HTR-8/SVneo (cell line): Measurements from ENCODE around the gene EMC9.
A peak's percentile ranks its signal among the peaks of the same experiment; 100 is the strongest.

ENCODE experiments used
- DNase-seq: peaks from one replicate; pipeline ENCODE4 v3.0.0; 2011; ENCODE audit warnings: low spot score, mixed read lengths; ENCODE audit not compliant: insufficient read length
- FAIRE-seq: peaks from 2 replicates; lab custom pipeline; 2011; peaks lifted over from hg19 to GRCh38; lab: Jason Lieb, UNC

EMC9 gene

DNA sequence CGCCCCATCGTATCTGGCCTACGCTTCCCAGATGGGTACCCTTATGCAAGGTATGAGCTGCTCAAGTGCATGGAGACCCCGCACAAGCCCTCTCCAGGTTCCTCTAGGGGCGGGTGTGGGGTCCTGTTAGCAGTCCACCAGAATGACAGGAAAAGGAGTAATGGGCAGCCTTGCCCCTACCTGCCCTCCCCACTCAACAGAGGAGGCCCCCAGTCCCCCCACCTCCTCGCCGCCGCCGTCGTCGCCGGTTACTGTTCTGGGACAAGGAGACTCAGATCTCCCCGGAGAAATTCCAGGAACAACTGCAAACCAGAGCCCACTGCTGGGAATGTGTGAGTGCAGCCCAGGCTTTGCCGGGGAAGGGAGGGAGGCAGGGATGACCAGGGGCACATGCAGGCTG lies 36.5 kb upstream of the EMC9 start:
- no peak for DNase-seq

GRCh38 chr14:24177041-24177825 lies 35.8 kb upstream of the EMC9 start:
- DNase-seq: no peak
- FAIRE-seq: no peak

More for the DNA sequence above, 36.5 kb upstream of the EMC9 start:
- no peak for FAIRE-seq

DNA sequence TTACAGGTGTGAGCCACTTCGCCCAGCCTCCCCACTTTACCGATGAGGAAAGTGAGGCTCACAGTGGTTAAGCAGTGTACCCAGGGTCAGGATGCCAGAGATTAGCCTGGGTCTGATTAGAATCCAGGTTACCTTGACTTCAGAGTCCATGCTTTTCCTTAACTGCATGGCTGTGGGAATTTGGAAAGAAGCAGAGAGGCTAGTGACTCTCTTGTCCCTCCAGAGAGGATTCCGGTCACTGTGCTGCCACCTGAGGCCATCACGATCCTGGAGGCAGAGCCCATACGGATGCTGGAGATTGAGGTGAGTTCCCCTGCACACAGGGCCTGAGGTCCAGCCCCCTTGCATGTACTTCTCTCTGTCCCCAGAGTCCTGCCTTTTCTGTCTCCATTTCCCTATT lies 35.2 kb upstream of the EMC9 start:
- DNase-seq (no peak), FAIRE-seq (no peak)

DNA sequence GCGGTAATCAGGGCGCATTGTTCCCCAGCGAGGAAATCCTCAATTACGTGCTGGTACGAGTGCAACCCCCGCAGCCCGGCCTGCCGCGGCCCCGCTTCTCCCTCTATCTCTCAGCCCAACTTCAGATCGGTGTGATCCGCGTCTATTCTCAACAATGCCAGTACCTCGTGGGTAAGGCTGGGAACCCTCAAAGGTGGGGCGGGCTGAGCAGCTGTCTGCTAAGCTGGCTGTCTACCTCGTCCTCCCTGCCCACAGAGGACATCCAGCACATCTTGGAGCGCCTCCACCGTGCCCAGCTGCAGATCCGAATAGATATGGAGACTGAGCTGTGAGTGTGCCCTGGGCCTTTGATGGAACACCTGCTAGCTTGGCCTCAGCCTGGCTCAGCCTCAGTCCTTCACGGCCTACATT lies 31.5 kb upstream of the EMC9 start:
- DNase-seq (no peak), FAIRE-seq (no peak)

DNA sequence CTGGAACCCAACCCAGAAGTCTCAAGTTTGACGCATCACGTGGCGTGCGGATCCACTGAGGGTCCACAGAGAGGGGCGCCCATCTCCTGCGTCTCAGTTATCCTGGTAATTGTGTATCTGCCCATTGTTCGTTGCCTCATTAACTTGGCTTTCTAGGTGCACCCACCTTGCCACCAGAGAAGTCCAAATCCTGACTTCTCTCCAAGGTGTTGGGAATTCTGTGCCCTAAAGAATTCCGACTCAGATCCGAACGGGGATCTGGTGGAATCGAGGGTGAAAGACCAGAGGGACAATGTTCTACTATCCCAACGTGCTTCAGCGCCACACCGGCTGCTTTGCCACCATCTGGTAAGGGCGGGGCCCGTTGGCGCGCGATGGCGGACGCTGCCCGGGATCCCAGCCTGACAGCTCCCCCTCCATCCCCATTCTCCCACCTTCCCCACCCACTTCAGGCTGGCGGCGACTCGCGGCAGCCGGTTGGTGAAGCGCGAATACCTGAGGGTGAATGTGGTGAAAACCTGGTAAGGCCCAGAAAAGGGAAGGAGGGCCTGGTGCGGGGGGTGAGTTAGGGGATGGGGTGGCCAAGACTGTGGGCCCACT lies 31.0 kb upstream of the EMC9 start:
- DNase-seq (no peak), FAIRE-seq (no peak)

GRCh38 chr14:24171422-24172260 lies 30.2 kb upstream of the EMC9 start, which contains the start of gene REC8:
REC8 (plus strand) TSS chr14:24172080; CDS start chr14:24172553, 473 bp downstream.
- no peak for FAIRE-seq
- DNase-seq: no peak

- DNase-seq (no peak), FAIRE-seq (no peak)
Observed at GRCh38 chr14:24167469-24168114, 26.2 kb upstream of the EMC9 start.

GRCh38 chr14:24165785-24166184 lies 24.4 kb upstream of the EMC9 start:
- DNase-seq (no peak), FAIRE-seq (no peak)

DNA sequence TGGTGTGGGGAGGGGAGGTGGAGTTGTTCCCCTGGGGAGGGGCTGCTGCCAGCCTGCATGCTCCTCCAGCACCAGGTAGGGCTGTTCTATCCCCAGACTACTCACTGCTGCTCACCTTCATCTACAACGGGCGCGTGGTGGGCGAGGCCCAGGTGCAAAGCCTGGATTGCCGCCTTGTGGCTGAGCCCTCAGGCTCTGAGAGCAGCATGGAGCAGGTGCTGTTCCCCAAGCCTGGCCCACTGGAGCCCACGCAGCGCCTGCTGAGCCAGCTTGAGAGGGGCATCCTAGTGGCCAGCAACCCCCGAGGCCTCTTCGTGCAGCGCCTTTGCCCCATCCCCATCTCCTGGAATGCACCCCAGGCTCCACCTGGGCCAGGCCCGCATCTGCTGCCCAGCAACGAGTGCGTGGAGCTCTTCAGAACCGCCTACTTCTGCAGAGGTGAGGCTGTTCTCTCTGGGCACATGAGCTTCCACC lies 23.2 kb upstream of the EMC9 start:
- DNase-seq (no peak), FAIRE-seq (no peak)

DNA sequence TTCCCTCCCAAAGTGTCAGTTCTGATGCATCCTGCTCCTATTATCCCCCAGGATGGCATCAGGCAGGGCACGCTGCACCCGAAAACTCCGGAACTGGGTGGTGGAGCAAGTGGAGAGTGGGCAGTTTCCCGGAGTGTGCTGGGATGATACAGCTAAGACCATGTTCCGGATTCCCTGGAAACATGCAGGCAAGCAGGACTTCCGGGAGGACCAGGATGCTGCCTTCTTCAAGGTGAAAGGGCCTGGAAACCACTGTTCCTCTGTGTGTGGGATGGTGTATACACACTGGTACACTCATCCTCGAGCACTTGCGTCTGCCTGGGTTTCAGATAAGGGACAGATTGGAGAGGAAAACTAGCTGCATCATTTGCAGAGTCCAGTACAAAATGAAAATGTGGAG lies 20.7 kb upstream of the EMC9 start:
- no peak for DNase-seq
- FAIRE-seq: no peak

- FAIRE-seq (peak; percentile 31), DNase-seq (peak; percentile 89)
Observed at GRCh38 chr14:24160850-24161804, 19.7 kb upstream of the EMC9 start, which contains the start of gene IRF9. IRF9 (plus strand) TSS chr14:24161265; CDS start chr14:24162145, 880 bp downstream.

DNA sequence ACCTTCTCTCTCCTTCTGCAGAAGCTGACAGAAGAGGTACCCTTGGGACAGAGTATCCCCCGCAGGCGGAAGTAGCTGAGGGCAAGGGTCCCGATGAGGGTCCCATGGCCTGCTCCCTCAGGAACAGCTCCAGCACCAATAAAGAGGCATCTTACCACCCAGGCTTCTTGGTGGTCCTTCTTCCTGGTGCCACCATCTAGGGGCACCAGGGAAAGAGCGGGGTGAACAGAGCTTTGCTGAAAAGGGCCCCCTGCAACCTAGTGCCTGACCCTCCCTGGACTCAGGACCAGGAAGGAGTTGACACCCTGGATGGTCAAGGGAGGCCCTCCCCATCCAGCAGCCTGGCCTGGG lies 19.1 kb upstream of the EMC9 start:
- DNase-seq: no peak
- FAIRE-seq: no peak

DNA sequence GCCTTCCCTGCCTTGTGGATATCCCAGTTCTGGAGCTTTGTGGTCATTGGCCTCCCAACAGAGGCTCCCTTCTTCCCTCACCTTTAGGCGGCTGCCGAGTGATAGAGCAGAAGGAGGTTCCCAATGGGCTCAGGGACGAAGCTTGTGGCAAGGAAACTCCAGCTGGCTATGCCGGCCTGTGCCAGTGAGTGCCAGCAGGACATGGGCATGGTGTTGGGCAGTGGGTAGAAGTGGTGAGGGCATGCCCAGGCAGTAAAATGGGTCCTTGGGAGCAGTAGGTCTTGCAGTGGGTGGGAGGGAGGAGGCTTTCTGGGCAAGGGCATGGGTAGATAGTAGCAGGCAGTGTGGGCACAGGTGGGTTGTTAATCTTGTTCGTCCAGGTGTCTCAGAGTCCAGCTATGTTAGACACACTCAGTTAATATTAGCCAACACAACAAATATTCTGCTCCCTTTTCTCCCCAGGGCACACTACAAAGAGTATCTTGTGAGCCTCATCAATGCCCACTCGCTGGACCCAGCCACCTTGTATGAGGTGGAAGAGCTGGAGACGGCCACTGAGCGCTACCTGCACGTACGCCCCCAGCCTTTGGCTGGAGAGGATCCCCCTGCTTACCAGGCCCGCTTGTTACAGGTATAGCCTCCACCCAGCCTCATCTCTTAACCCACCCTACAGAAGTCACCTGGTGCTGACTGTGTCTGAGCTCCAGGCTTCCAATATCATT lies 18.5 kb upstream of the EMC9 start:
- DNase-seq: no peak
- FAIRE-seq: no peak

DNA sequence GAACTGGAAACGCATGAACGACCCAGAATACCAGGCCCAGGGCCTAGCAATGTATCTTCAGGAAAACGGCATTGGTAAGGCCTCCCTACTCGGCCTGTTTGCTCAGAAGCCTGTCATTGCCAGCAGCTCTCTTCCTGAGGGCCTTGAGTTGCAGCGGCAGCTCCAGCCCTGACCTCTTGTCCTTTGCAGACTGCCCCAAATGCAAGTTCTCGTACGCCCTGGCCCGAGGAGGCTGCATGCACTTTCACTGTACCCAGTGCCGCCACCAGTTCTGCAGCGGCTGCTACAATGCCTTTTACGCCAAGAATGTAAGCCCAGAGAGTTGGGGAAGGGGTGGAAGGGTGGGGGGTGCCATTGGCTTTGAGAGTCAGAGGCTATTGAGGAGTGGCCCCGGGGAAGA lies 15.9 kb upstream of the EMC9 start:
- no peak for FAIRE-seq

GRCh38 chr14:24156840-24157239 lies 15.4 kb upstream of the EMC9 start:
- no peak for DNase-seq
- FAIRE-seq: no peak

More for the DNA sequence above, 15.9 kb upstream of the EMC9 start:
- DNase-seq: no peak

DNA sequence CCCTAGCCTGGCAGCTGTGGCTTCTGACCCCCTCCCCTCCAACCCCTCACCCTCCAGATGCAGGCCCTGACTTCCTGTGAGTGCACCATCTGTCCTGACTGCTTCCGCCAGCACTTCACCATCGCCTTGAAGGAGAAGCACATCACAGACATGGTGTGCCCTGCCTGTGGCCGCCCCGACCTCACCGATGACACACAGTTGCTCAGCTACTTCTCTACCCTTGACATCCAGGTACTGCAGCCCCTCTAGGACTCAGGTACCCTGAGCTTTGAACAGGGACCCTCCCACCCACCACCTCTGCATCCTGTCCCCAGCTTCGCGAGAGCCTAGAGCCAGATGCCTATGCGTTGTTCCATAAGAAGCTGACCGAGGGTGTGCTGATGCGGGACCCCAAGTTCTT lies 13.7 kb upstream of the EMC9 start:
- FAIRE-seq (no peak), DNase-seq (no peak)

DNA sequence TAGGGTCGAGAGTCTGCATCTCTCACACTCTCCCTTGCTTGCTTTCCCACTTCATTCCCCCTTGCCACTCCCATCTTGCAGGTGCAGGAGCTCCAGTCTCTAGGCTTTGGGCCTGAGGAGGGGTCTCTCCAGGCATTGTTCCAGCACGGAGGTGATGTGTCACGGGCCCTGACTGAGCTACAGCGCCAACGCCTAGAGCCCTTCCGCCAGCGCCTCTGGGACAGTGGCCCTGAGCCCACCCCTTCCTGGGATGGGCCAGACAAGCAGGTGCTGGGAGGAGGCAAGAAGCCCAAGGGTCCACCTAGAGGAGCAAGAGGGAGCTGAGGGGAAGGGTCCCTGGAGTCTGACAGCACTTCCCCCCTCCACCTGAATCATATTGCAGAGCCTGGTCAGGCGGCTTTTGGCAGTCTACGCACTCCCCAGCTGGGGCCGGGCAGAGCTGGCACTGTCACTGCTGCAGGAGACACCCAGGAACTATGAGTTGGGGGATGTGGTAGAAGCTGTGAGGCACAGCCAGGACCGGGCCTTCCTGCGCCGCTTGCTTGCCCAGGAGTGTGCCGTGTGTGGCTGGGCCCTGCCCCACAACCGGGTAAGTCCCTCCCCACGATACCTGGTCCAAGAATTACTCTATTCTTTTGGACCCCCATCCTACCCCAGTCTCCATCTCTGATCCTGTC lies 10.2 kb upstream of the EMC9 start:
- DNase-seq: no peak
- FAIRE-seq: no peak

DNA sequence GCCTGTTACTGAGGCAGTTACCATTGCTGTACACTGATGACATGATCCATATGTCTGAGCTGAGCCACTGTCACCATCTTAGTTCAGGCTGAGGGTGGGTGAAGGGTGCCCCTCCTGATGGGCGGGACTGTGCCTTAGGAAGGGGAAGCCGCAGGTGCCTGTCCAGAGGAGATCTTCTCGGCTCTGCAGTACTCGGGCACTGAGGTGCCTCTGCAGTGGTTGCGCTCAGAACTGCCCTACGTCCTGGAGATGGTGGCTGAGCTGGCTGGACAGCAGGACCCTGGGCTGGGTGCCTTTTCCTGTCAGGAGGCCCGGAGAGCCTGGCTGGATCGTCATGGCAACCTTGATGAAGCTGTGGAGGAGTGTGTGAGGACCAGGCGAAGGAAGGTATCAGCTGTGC lies 9.6 kb upstream of the EMC9 start:
- FAIRE-seq (no peak), DNase-seq (no peak)
